ENCODE results near the gene RGS14. TPM values are rescaled to one million over a fixed set of nuclear protein-coding genes. Genes with fewer than 3 reads are reported as not detected.
"Not testable (repeated sequence)": the region's sequence is repeated elsewhere in the genome, so short reads cannot be mapped to it uniquely, and the experiment has no call there.

The RGS14 gene
- total and polyA plus RNA-seq, 2 donors (not counting 3 experiments of a cell fraction or from before 2014, with no cell fraction given) = 4.3 to 7.3 TPM

- no peak overlapping the region for H3K4me2 ChIP-seq (ENCODE audit: insufficient read depth, low read length)
- CTCF ChIA-PET = no interaction called here
- no peaks in the 10 kb centered on the region for H4K20me1 ChIP-seq (replicated peaks; ENCODE audit: control insufficient read depth, extremely low read depth, insufficient read depth, low read length)
- no peak overlapping the region for H3K9ac ChIP-seq (replicated peaks; ENCODE audit: extremely low read depth, insufficient read depth, low read length)
- TF ChIP-seq JUN (IDR thresholded peaks at IDR 0.05; ENCODE audit: borderline replicate concordance, insufficient read depth, insufficient read length, low read depth) (no peak), POLR2A (IDR thresholded peaks at IDR 0.05; ENCODE audit: low read depth, low read length) (no peak), FOS (IDR thresholded peaks at IDR 0.05; ENCODE audit: borderline replicate concordance, insufficient read depth, low read length) (no peak)
- TF ChIP-seq, protein P1, sequence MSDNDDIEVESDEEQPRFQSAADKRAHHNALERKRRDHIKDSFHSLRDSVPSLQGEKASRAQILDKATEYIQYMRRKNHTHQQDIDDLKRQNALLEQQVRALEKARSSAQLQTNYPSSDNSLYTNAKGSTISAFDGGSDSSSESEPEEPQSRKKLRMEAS (IDR thresholded peaks at IDR 0.05; ENCODE audit: insufficient read depth, insufficient read length) = no peak
- H3K9me3 ChIP-seq (replicated peaks; ENCODE audit: control insufficient read depth, insufficient read depth, low read length) = no peaks in the 10 kb centered on the region
- FAIRE-seq (no peak), DNase-seq (ENCODE audit: low read depth, low spot score) (no peak)
- peaks cover 0 to 7% of the 10 kb centered on the region in 2 experiments for H3K27me3 ChIP-seq (ENCODE audit: control insufficient read depth in 2 of 2, insufficient read depth in 2 of 2, low read length in 2 of 2)
- dilution Hi-C loops (cut with MboI; ENCODE audit: extremely low pct_ligation_motif_present, low sequenced_read_pairs) = no loop called here
- no peaks in the 10 kb centered on the region for H3K4me1 ChIP-seq (ENCODE audit: control insufficient read depth, extremely low read depth, insufficient read depth, low read length)
- no peaks in the 10 kb centered on the region for H3K36me3 ChIP-seq (ENCODE audit: control insufficient read depth in 2 of 2, extremely low read depth in 1 of 2, insufficient read depth in 2 of 2, low read length in 2 of 2)
- intact Hi-C loops (cut with micrococcal nuclease) = no loop called here
- POLR2A ChIA-PET = no interaction called here
- H2AFZ ChIP-seq (ENCODE audit: low read depth, low read length) = no peak overlapping the region
- no peaks in the 10 kb centered on the region for H3K79me2 ChIP-seq (ENCODE audit: control insufficient read depth, insufficient read depth, low read length)
- H3K9me1 ChIP-seq (replicated peaks; ENCODE audit: control insufficient read depth, extremely low read depth, insufficient read depth, low read length) = no peaks in the 10 kb centered on the region
- H3K27ac ChIP-seq (ENCODE audit: insufficient read depth, low read depth, low read length) = no peak overlapping the region
- no TSS peak for BruUV-seq (replicated peaks)
- H3K4me3 ChIP-seq (replicated peaks in 1 of 3; ENCODE audit: insufficient read depth in 1 of 3, low read depth in 1 of 3, low read length in 3 of 3) = no peak overlapping the region
Measured at GRCh38 chr5:177412603-177413233, 55.0 kb downstream of the RGS14 start.

- Histone ChIP-seq H4K20me1 (replicated peaks; ENCODE audit: control insufficient read depth, extremely low read depth, insufficient read depth, low read length) (no peaks in the 10 kb centered on the region), H3K27me3 (ENCODE audit: control insufficient read depth in 2 of 2, insufficient read depth in 2 of 2, low read length in 2 of 2) (peaks cover 0 to 5% of the 10 kb centered on the region in 2 experiments), H3K79me2 (ENCODE audit: control insufficient read depth, insufficient read depth, low read length) (no peaks in the 10 kb centered on the region), H3K4me2 (ENCODE audit: insufficient read depth, low read length) (no peak overlapping the region), H3K27ac (ENCODE audit: insufficient read depth, low read depth, low read length) (no peak overlapping the region), H3K4me1 (ENCODE audit: control insufficient read depth, extremely low read depth, insufficient read depth, low read length) (no peaks in the 10 kb centered on the region), H3K36me3 (ENCODE audit: control insufficient read depth in 2 of 2, extremely low read depth in 1 of 2, insufficient read depth in 2 of 2, low read length in 2 of 2) (no peaks in the 10 kb centered on the region), H3K9me3 (replicated peaks; ENCODE audit: control insufficient read depth, insufficient read depth, low read length) (no peaks in the 10 kb centered on the region), H2AFZ (ENCODE audit: low read depth, low read length) (no peak overlapping the region), H3K9me1 (replicated peaks; ENCODE audit: control insufficient read depth, extremely low read depth, insufficient read depth, low read length) (no peaks in the 10 kb centered on the region), H3K9ac (replicated peaks; ENCODE audit: extremely low read depth, insufficient read depth, low read length) (no peak overlapping the region), H3K4me3 (replicated peaks in 1 of 3; ENCODE audit: insufficient read depth in 1 of 3, low read depth in 1 of 3, low read length in 3 of 3) (no peak overlapping the region)
- no peak for FAIRE-seq
- CTCF ChIA-PET = interaction anchor here (1.1 to 2.5 kb wide), 6 partner anchors 8 to 87 kb away, joined by 3 to 21 read pairs (median 3); no protein-coding TSS in a partner anchor
- no peak for TF ChIP-seq EZH2 (IDR thresholded peaks at IDR 0.05; ENCODE audit: borderline replicate concordance, low read depth, low read length, severe bottlenecking)
- no peak for DNase-seq (ENCODE audit: low read depth, low spot score)
- dilution Hi-C loops (cut with MboI; ENCODE audit: extremely low pct_ligation_motif_present, low sequenced_read_pairs) (no loop called here), intact Hi-C loops (cut with micrococcal nuclease) (no loop called here)
- POLR2A ChIA-PET = interaction anchor here (1.3 kb wide), 1 partner anchor 12 kb away, joined by 8 read pairs; the partner anchor contains the start of gene GRK6
- no TSS peak for BruUV-seq (replicated peaks)
Measured at GRCh38 chr5:177414481-177414880, 56.8 kb downstream of the RGS14 start.

- H3K36me3 ChIP-seq (ENCODE audit: control insufficient read depth in 2 of 2, extremely low read depth in 1 of 2, insufficient read depth in 2 of 2, low read length in 2 of 2); H3K27me3 ChIP-seq (ENCODE audit: control insufficient read depth in 2 of 2, insufficient read depth in 2 of 2, low read length in 2 of 2); H3K79me2 ChIP-seq (ENCODE audit: control insufficient read depth, insufficient read depth, low read length); H3K9ac ChIP-seq (replicated peaks; ENCODE audit: extremely low read depth, insufficient read depth, low read length); dilution Hi-C loops (cut with MboI; ENCODE audit: extremely low pct_ligation_motif_present, low sequenced_read_pairs); FAIRE-seq; BruUV-seq (replicated peaks); POLR2A ChIA-PET; H3K4me3 ChIP-seq (replicated peaks in 1 of 3; ENCODE audit: insufficient read depth in 1 of 3, low read depth in 1 of 3, low read length in 3 of 3); intact Hi-C loops (cut with micrococcal nuclease); H3K9me3 ChIP-seq (replicated peaks; ENCODE audit: control insufficient read depth, insufficient read depth, low read length); H2AFZ ChIP-seq (ENCODE audit: low read depth, low read length); H3K4me2 ChIP-seq (ENCODE audit: insufficient read depth, low read length); H4K20me1 ChIP-seq (replicated peaks; ENCODE audit: control insufficient read depth, extremely low read depth, insufficient read depth, low read length); H3K9me1 ChIP-seq (replicated peaks; ENCODE audit: control insufficient read depth, extremely low read depth, insufficient read depth, low read length); H3K4me1 ChIP-seq (ENCODE audit: control insufficient read depth, extremely low read depth, insufficient read depth, low read length); H3K27ac ChIP-seq (ENCODE audit: insufficient read depth, low read depth, low read length); DNase-seq (ENCODE audit: low read depth, low spot score): not testable (repeated sequence)
- CTCF ChIA-PET = interaction anchor here (1.2 to 1.6 kb wide), 3 partner anchors 10 to 39 kb away, joined by 3 to 6 read pairs (median 4); no protein-coding TSS in a partner anchor
Measured at GRCh38 chr5:177417081-177417480, 59.4 kb downstream of the RGS14 start.
